LNCaP clone FGC (cell line): ENCODE results near the gene EVC.

Experiments
- DNase-seq: peaks from one replicate; pipeline ENCODE4 v3.0.0-alpha.2; 2011; ENCODE audit warnings: low read depth
- H3K4me3 ChIP-seq: 2 replicates; pipeline ENCODE4 v1.5.1; 2011; ENCODE audit warnings: mild to moderate bottlenecking, low read depth, low read length, control low read depth
- CTCF ChIP-seq: IDR thresholded peaks from 2 replicates; pipeline ENCODE4 v1.5.1; 2012; ENCODE audit warnings: mild to moderate bottlenecking; ENCODE audit not compliant: control insufficient read depth, insufficient read depth; ENCODE audit errors: extremely low read depth

Gene EVC

GRCh38 chr4:5750052-5750945 lies 39.3 kb downstream of the EVC start:
- no peak for TF ChIP-seq CTCF
- H3K4me3 ChIP-seq: no peak overlapping the region
- DNase-seq: no peak

- DNase-seq: no peak
- H3K4me3 ChIP-seq: no peak overlapping the region
- TF ChIP-seq CTCF: no peak
Measured at GRCh38 chr4:5750946-5751665, 40.1 kb downstream of the EVC start.

GRCh38 chr4:5751666-5752375 lies 40.8 kb downstream of the EVC start:
- TF ChIP-seq CTCF: no peak
- no peak for DNase-seq
- H3K4me3 ChIP-seq: no peak overlapping the region

GRCh38 chr4:5752376-5753184 lies 41.6 kb downstream of the EVC start:
- TF ChIP-seq CTCF: no peak
- no peak for DNase-seq
- H3K4me3 ChIP-seq: no peak overlapping the region

GRCh38 chr4:5753366-5753765 lies 42.4 kb downstream of the EVC start:
- DNase-seq: no peak
- no peak for TF ChIP-seq CTCF

GRCh38 chr4:5753766-5754528 lies 42.9 kb downstream of the EVC start:
- no peak for DNase-seq
- TF ChIP-seq CTCF: no peak
- H3K4me3 ChIP-seq: no peak overlapping the region

More at GRCh38 chr4:5753366-5753765, 42.4 kb downstream of the EVC start:
- no peak overlapping the region for H3K4me3 ChIP-seq
